T-helper 1 cell treated with Interleukin-12 subunit alpha and Interleukin-12 subunit beta and Interleukin-4 antibody, amounts not matched to agents 30 μg/mL and 1 μg/mL, for 36 hours (primary cell): ENCODE measurements around the gene PIK3C2G.

Experiments used
- H3K27ac Mint-ChIP-seq: one replicate; pipeline ENCODE4 v1.8.0; 2021; ENCODE audit warnings: mild to moderate bottlenecking, mixed read lengths
- H3K27me3 Mint-ChIP-seq: one replicate; pipeline ENCODE4 v1.8.0; 2021; ENCODE audit warnings: low read depth, mixed read lengths
- H3K36me3 Mint-ChIP-seq: one replicate; pipeline ENCODE4 v1.8.0; 2021; ENCODE audit warnings: low read depth, mixed read lengths
- H3K4me1 Mint-ChIP-seq: one replicate; pipeline ENCODE4 v1.8.0; 2021; ENCODE audit warnings: low read depth, mixed read lengths
- H3K4me3 Mint-ChIP-seq: one replicate; pipeline ENCODE4 v1.8.0; 2021; ENCODE audit warnings: mild to moderate bottlenecking, moderate library complexity, mixed read lengths
- H3K9me3 Mint-ChIP-seq: one replicate; pipeline ENCODE4 v1.8.0; 2021; ENCODE audit warnings: mixed read lengths

PIK3C2G gene

GRCh38 chr12:18389820-18390219, 128.5 kb downstream of the PIK3C2G start:
- no peak overlapping the region for H3K4me3 Mint-ChIP-seq
- H3K4me1 Mint-ChIP-seq = no peaks in the 10 kb centered on the region

DNA sequence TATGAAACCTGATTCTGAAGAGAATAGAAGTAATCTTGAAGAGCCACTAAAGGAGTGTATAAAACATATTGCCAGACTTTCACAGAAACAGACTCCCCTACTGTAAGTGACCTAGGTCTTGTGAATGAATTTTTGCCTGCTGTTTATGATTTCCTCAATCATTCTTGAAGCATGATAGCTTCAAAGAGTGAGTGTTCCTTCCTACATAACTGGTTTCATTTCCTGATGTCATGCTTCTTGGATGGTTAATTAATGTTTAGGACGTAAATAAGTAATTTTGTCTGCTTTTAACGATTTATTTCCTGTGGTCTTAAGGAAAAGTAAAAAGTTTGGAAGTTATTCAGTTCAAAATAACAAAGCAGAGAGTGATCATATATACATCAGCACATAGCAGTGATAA, 129.8 kb downstream of the PIK3C2G start:
- Mint-ChIP-seq H3K4me1 (no peaks in the 10 kb centered on the region), H3K4me3 (no peak overlapping the region), H3K27me3 (no peaks in the 10 kb centered on the region), H3K36me3 (no peaks in the 10 kb centered on the region), H3K27ac (no peak overlapping the region), H3K9me3 (peaks cover 21% of the 10 kb centered on the region)

More at GRCh38 chr12:18389820-18390219, 128.5 kb downstream of the PIK3C2G start:
- Mint-ChIP-seq H3K27ac (no peak overlapping the region), H3K36me3 (no peaks in the 10 kb centered on the region), H3K27me3 (no peaks in the 10 kb centered on the region), H3K9me3 (peaks cover 30% of the 10 kb centered on the region)

DNA sequence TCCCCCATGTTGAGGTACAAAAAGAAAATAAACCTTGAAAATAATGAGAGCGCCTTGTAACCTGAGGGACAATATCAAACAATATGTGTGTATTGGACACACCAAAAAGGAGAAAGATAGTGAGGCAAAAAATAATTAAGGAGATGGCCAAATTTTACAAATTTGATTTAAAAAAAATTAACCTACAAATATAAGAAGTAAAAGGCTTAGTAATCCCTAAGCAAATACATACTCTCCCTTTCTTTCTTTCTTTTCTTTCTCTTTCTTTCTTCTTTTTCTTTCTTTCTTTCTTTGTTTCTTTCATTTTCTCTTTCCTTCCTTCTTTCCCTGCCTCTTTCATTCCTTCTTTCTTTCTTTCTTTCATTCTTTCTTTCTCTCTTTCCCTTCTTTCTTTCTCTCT, 133.4 kb downstream of the PIK3C2G start:
- no peaks in the 10 kb centered on the region for H3K27me3 Mint-ChIP-seq
- no peaks in the 10 kb centered on the region for H3K36me3 Mint-ChIP-seq
- no peaks in the 10 kb centered on the region for H3K9me3 Mint-ChIP-seq
- no peak overlapping the region for H3K4me3 Mint-ChIP-seq
- no peaks in the 10 kb centered on the region for H3K4me1 Mint-ChIP-seq
- no peak overlapping the region for H3K27ac Mint-ChIP-seq

- H3K4me1 Mint-ChIP-seq = no peaks in the 10 kb centered on the region
- no peaks in the 10 kb centered on the region for H3K9me3 Mint-ChIP-seq
- H3K36me3 Mint-ChIP-seq = no peaks in the 10 kb centered on the region
- no peak overlapping the region for H3K4me3 Mint-ChIP-seq
- H3K27ac Mint-ChIP-seq = no peak overlapping the region
- no peaks in the 10 kb centered on the region for H3K27me3 Mint-ChIP-seq
Observed at GRCh38 chr12:18400186-18400585, 138.9 kb downstream of the PIK3C2G start.

DNA sequence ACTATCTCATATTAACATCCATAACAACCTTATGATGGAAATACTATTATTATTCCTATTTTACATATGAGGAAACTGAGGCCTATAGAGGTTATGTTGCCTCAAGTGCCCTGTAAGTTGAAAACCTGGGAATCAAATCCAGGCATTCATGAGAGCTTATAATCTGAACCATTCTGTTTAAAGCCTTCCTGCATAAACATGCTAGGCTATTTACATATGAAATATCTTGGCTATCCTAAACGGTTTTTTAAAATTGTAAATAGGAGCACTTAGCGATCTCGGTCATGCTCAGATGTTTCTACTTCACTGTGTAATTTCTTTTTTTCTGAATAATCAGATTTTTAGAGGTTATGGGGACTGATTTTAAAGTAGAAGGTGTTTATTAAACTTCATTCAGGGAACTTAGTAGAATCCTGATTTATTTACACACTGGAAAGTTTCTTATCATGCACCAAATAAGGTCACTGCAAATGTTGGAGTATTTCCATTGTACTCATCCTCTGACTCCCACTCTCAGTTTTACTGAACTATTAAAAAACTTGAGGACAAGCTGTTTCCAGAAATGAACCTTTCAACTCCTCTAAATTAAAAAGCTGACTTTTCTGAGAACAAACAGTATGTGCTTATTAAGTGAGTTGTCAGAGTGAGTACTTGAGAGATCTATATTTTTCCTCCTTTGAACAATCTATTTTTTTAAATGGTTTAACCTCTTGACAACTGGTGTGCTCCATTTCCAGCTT, 141.7 kb downstream of the PIK3C2G start:
- Mint-ChIP-seq H3K36me3 (no peaks in the 10 kb centered on the region), H3K4me3 (no peak overlapping the region), H3K4me1 (no peaks in the 10 kb centered on the region), H3K27me3 (no peaks in the 10 kb centered on the region), H3K9me3 (peaks cover 8% of the 10 kb centered on the region), H3K27ac (no peak overlapping the region)

DNA sequence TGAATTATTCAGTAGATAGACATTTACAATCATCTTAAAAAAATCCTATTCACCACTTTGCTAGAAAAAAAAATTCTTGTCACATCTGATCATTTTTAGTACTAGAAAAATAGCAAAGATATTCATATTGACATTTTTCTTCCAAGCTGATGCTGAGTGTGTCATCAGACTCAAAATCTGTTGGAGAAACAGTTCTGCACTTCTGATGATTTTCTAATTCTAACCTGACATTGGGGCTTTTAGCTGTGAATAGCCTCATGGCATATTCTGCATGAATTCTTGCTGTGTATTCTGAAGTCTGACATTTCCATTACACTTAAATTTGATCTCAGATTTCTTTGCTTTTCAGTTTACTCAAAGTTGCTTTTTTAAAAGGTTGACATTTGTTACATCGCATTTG, 150.1 kb downstream of the PIK3C2G start:
- H3K4me3 Mint-ChIP-seq = no peak overlapping the region

GRCh38 chr12:18414671-18415070, 153.4 kb downstream of the PIK3C2G start:
- no peaks in the 10 kb centered on the region for H3K27me3 Mint-ChIP-seq
- H3K27ac Mint-ChIP-seq = no peak overlapping the region
- H3K4me1 Mint-ChIP-seq = no peaks in the 10 kb centered on the region
- no peaks in the 10 kb centered on the region for H3K36me3 Mint-ChIP-seq
- H3K9me3 Mint-ChIP-seq = peaks cover 6% of the 10 kb centered on the region
- no peak overlapping the region for H3K4me3 Mint-ChIP-seq

More for the DNA sequence above, 150.1 kb downstream of the PIK3C2G start:
- H3K36me3 Mint-ChIP-seq = no peaks in the 10 kb centered on the region
- H3K9me3 Mint-ChIP-seq = peaks cover 8% of the 10 kb centered on the region
- H3K4me1 Mint-ChIP-seq = no peaks in the 10 kb centered on the region
- no peaks in the 10 kb centered on the region for H3K27me3 Mint-ChIP-seq
- H3K27ac Mint-ChIP-seq = no peak overlapping the region

DNA sequence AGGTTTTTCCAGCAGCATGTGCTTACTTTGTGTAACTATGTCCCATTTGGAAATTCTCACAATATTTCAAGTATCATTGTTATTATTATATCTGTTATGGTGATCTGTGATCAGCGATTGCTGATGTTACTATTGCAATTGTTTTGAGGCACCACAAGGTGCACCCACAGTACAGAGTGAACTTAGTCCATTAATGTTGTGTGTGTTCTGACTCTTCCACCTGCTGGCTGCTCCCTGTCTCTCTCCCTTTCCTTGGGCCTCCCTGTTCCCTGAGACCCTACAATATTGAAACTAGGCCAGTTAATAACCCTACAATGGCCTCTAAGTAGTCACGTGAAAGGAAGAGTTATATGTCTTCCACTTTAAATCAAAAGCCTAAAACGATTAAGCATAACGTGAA, 153.9 kb downstream of the PIK3C2G start:
- Mint-ChIP-seq H3K27ac (no peak overlapping the region), H3K9me3 (peaks cover 6% of the 10 kb centered on the region), H3K36me3 (no peaks in the 10 kb centered on the region), H3K4me1 (no peaks in the 10 kb centered on the region), H3K4me3 (no peak overlapping the region), H3K27me3 (no peaks in the 10 kb centered on the region)

- Mint-ChIP-seq H3K36me3 (no peaks in the 10 kb centered on the region), H3K27ac (no peak overlapping the region), H3K9me3 (peaks cover 6% of the 10 kb centered on the region), H3K4me1 (no peaks in the 10 kb centered on the region), H3K4me3 (no peak overlapping the region), H3K27me3 (no peaks in the 10 kb centered on the region)
Observed at GRCh38 chr12:18416412-18416811, 155.1 kb downstream of the PIK3C2G start.

GRCh38 chr12:18419311-18419710, 158.0 kb downstream of the PIK3C2G start:
- H3K9me3 Mint-ChIP-seq = peaks cover 6% of the 10 kb centered on the region
- H3K4me1 Mint-ChIP-seq = no peaks in the 10 kb centered on the region
- no peak overlapping the region for H3K27ac Mint-ChIP-seq
- H3K4me3 Mint-ChIP-seq = no peak overlapping the region
- H3K36me3 Mint-ChIP-seq = no peaks in the 10 kb centered on the region
- H3K27me3 Mint-ChIP-seq = no peaks in the 10 kb centered on the region

DNA sequence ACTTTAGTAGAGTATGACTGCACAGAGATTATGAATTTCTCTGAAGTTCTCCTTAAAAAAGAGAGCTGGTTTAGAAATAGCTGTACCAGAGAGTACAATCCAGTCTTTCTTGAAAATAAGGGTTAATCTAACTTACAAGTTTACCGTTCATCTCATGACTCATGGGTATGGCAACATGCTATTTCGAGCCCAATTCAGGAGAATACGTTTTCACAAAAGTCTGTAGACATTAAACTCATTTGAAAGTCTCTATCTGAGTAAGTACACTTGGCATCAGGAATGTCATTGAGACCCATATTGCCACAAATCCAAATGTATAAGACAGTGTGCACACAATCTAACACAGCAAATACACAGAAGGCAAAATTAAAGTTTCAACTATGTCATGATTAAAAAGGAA, 160.5 kb downstream of the PIK3C2G start:
- Mint-ChIP-seq H3K9me3 (no peaks in the 10 kb centered on the region), H3K27me3 (no peaks in the 10 kb centered on the region), H3K27ac (no peak overlapping the region), H3K4me1 (no peaks in the 10 kb centered on the region), H3K4me3 (no peak overlapping the region), H3K36me3 (no peaks in the 10 kb centered on the region)

- H3K27ac Mint-ChIP-seq = no peak overlapping the region
- H3K9me3 Mint-ChIP-seq = no peaks in the 10 kb centered on the region
- no peaks in the 10 kb centered on the region for H3K27me3 Mint-ChIP-seq
- no peaks in the 10 kb centered on the region for H3K36me3 Mint-ChIP-seq
- no peak overlapping the region for H3K4me3 Mint-ChIP-seq
- no peaks in the 10 kb centered on the region for H3K4me1 Mint-ChIP-seq
Observed at GRCh38 chr12:18422871-18423270, 161.6 kb downstream of the PIK3C2G start.

DNA sequence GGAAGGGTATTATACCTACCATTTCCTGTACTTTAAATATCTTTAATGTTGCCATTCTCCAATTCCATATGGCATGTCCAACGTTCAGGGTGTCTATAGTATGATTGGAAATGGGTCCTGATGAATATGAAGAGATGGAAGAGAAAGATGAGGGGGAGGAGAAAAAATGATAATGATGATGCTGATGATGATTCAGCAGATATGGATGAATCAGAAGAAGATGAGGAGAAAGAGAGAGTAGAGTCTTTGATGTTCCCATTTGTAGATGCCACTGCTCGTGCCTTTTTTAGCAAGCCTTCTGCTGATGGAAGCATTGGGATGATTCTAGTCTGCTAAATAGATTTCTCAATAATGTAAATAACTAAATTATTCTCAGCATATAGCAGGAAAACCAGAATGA, 163.5 kb downstream of the PIK3C2G start:
- H3K27me3 Mint-ChIP-seq = no peaks in the 10 kb centered on the region
- H3K9me3 Mint-ChIP-seq = no peaks in the 10 kb centered on the region
- no peak overlapping the region for H3K4me3 Mint-ChIP-seq
- H3K36me3 Mint-ChIP-seq = no peaks in the 10 kb centered on the region
- H3K4me1 Mint-ChIP-seq = no peaks in the 10 kb centered on the region
- no peak overlapping the region for H3K27ac Mint-ChIP-seq

DNA sequence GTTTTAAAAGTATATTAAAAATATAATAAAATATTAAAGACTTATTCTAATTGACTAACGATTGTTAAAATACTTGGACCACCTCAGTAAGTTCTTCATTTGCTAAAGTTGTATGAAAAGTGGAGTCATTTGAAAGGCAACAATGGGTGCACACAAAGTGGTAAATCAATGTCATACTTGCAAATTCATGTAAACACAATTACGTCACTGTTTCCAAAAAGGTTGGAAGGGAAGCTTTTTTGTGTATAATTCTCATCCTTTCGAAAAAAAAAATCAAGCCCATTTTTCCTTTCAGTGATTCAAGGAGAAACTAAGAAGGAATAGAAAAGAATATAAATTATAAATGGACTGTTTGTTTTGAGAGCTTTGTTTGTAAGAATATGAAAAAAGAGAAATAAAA, 166.2 kb downstream of the PIK3C2G start:
- no peaks in the 10 kb centered on the region for H3K27me3 Mint-ChIP-seq
- H3K27ac Mint-ChIP-seq = no peak overlapping the region
- no peak overlapping the region for H3K4me3 Mint-ChIP-seq
- no peaks in the 10 kb centered on the region for H3K9me3 Mint-ChIP-seq
- no peaks in the 10 kb centered on the region for H3K36me3 Mint-ChIP-seq
- no peaks in the 10 kb centered on the region for H3K4me1 Mint-ChIP-seq

GRCh38 chr12:18428416-18428815, 167.1 kb downstream of the PIK3C2G start:
- Mint-ChIP-seq H3K27me3 (no peaks in the 10 kb centered on the region), H3K36me3 (no peaks in the 10 kb centered on the region), H3K4me1 (no peaks in the 10 kb centered on the region), H3K27ac (no peak overlapping the region), H3K9me3 (no peaks in the 10 kb centered on the region), H3K4me3 (no peak overlapping the region)

- Mint-ChIP-seq H3K27me3 (no peaks in the 10 kb centered on the region), H3K36me3 (no peaks in the 10 kb centered on the region), H3K4me1 (no peaks in the 10 kb centered on the region), H3K4me3 (no peak overlapping the region), H3K27ac (no peak overlapping the region), H3K9me3 (no peaks in the 10 kb centered on the region)
Observed at GRCh38 chr12:18429366-18429765, 168.0 kb downstream of the PIK3C2G start.
